H1 (cell line): ENCODE data around the gene NUDT6. TPM values are rescaled to one million over a fixed set of nuclear protein-coding genes. Genes with fewer than 3 reads are reported as not detected.

Source experiments
- CTCF ChIA-PET: fragments of 300-600 bp; sonication (Branson Sonifier 250); formaldehyde crosslinking; loops from one replicate; lab custom pipeline; 2021; ENCODE audit not compliant: partially characterized antibody; lab: Charles Lee
- POLR2A ChIA-PET: fragments of 300-600 bp; sonication (Branson Sonifier 250); formaldehyde crosslinking; loops from one replicate; lab custom pipeline; 2021; ENCODE audit warnings: inconsistent platforms; ENCODE audit not compliant: partially characterized antibody; lab: Charles Lee
- DNase-seq, 2 experiments: peaks; one replicate each; pipeline versions ENCODE4 v3.0.0 to v3.0.0-alpha.2; 2010 to 2022; ENCODE audit warnings: low spot score in 2 of 2, low read depth in 1 of 2, mixed read lengths in 1 of 2
- FAIRE-seq: peaks from 2 replicates; lab custom pipeline; 2011; peaks lifted over from hg19 to GRCh38; lab: Jason Lieb, UNC
- H2AFZ ChIP-seq: 2 replicates; pipeline ENCODE4 v1.8.1; 2012; ENCODE audit warnings: low read length, inconsistent platforms
- H2AK5ac ChIP-seq: 2 replicates; pipeline ENCODE4 v1.6.1; 2013; ENCODE audit warnings: low read depth, low read length
- H2BK120ac ChIP-seq: replicated peaks from 2 replicates; pipeline ENCODE3; 2013; ENCODE audit warnings: low read depth, low read length, inconsistent platforms
- H2BK12ac ChIP-seq: 2 replicates; pipeline ENCODE4 v1.6.1; 2013; ENCODE audit warnings: low read depth, low read length
- H2BK15ac ChIP-seq: 2 replicates; pipeline ENCODE4 v1.6.1; 2013; ENCODE audit warnings: low read length
- H2BK20ac ChIP-seq: 2 replicates; pipeline ENCODE4 v1.6.1; 2013; ENCODE audit warnings: low read length
- H2BK5ac ChIP-seq: 2 replicates; pipeline ENCODE4 v1.6.1; 2013; ENCODE audit warnings: low read depth, low read length
- H3K14ac ChIP-seq: 2 replicates; pipeline ENCODE4 v1.6.1; 2013; ENCODE audit warnings: inconsistent platforms; ENCODE audit not compliant: insufficient read length
- H3K18ac ChIP-seq: 2 replicates; pipeline ENCODE4 v1.6.1; 2013; ENCODE audit warnings: low read length; ENCODE audit errors: extremely low read depth
- H3K23ac ChIP-seq: 2 replicates; pipeline ENCODE4 v1.6.1; 2013; ENCODE audit warnings: inconsistent platforms; ENCODE audit not compliant: insufficient read length
- H3K23me2 ChIP-seq: 2 replicates; pipeline ENCODE4 v1.6.1; 2013; ENCODE audit warnings: low read depth, low read length
- H3K27ac ChIP-seq: 2 replicates; pipeline ENCODE4 v1.6.1; 2011; ENCODE audit warnings: low read depth, low read length, inconsistent platforms
- H3K27me3 ChIP-seq, 4 experiments: replicated peaks in 1 of 4; 1 replicate in 1 of 4; 2 replicates in 3 of 4; pipeline versions ENCODE4 v1.6.1 to v1.8.1; 2011 to 2013; ENCODE audit warnings: low read length in 3 of 4, mild to moderate bottlenecking in 3 of 4, inconsistent platforms in 2 of 4, mixed read lengths in 2 of 4, moderate library complexity in 1 of 4; ENCODE audit not compliant: control insufficient read depth in 3 of 4, insufficient read depth in 3 of 4; ENCODE audit errors: extremely low read depth in 1 of 4
- H3K36me3 ChIP-seq, 4 experiments: 2 replicates each; pipeline versions ENCODE4 v1.6.1 to v1.8.1; 2011 to 2013; ENCODE audit warnings: mild to moderate bottlenecking in 4 of 4, low read length in 3 of 4, moderate library complexity in 2 of 4, control low read depth in 1 of 4, inconsistent platforms in 1 of 4; ENCODE audit not compliant: insufficient read depth in 4 of 4, control insufficient read depth in 2 of 4
- H3K4ac ChIP-seq: replicated peaks from 2 replicates; pipeline ENCODE3; 2013; ENCODE audit warnings: low read length, low read depth, mixed read lengths, inconsistent platforms; ENCODE audit not compliant: insufficient read length
- H3K4me1 ChIP-seq, 4 experiments: replicated peaks in 1 of 4; 1 replicate in 1 of 4; 2 replicates in 3 of 4; pipeline versions ENCODE4 v1.6.1 to v1.8.1; 2011 to 2013; ENCODE audit warnings: low read length in 3 of 4, inconsistent platforms in 2 of 4, mixed read lengths in 1 of 4; ENCODE audit not compliant: insufficient read depth in 4 of 4, control insufficient read depth in 3 of 4
- H3K4me2 ChIP-seq, 2 experiments: 2 replicates each; pipeline versions ENCODE4 v1.6.1 to v1.8.1; 2011 to 2013; ENCODE audit warnings: low read depth in 2 of 2, low read length in 2 of 2, control low read depth in 1 of 2, inconsistent platforms in 1 of 2, mild to moderate bottlenecking in 1 of 2; ENCODE audit not compliant: insufficient read depth in 1 of 2
- H3K4me3 ChIP-seq, 4 experiments: fragments of 200-600, 300-600 bp in 1 of 4; sonication (generic), shearing (Covaris generic), sonication (Bioruptor Twin) in 1 of 4; 2 replicates each; pipeline versions ENCODE4 v1.5.1 to v1.8.1; 2011 to 2016; ENCODE audit warnings: low read length in 4 of 4, low read depth in 3 of 4, control low read depth in 2 of 4, inconsistent platforms in 2 of 4, mild to moderate bottlenecking in 2 of 4, mixed read lengths in 1 of 4, moderate library complexity in 1 of 4; ENCODE audit not compliant: insufficient read depth in 2 of 4; ENCODE audit errors: extremely low read depth in 1 of 4
- H3K56ac ChIP-seq: replicated peaks from 2 replicates; pipeline ENCODE3; 2013; ENCODE audit warnings: low read depth, mild to moderate bottlenecking, mixed read lengths, low read length, inconsistent platforms; ENCODE audit not compliant: insufficient read length
- H3K79me1 ChIP-seq: 2 replicates; pipeline ENCODE4 v1.6.1; 2013; ENCODE audit warnings: low read depth, low read length, control low read depth
- H3K79me2 ChIP-seq, 2 experiments: 2 replicates each; pipeline versions ENCODE4 v1.6.1 to v1.8.1; 2012 to 2013; ENCODE audit warnings: low read length in 2 of 2, mild to moderate bottlenecking in 2 of 2, inconsistent platforms in 1 of 2; ENCODE audit not compliant: insufficient read depth in 2 of 2, control insufficient read depth in 1 of 2
- H3K9ac ChIP-seq, 4 experiments: replicated peaks in 1 of 4; 1 replicate in 1 of 4; 2 replicates in 3 of 4; pipeline versions ENCODE4 v1.6.1 to v1.8.1; 2011 to 2013; ENCODE audit warnings: low read depth in 3 of 4, low read length in 3 of 4, control low read depth in 2 of 4, mild to moderate bottlenecking in 2 of 4, moderate library complexity in 2 of 4, inconsistent platforms in 1 of 4; ENCODE audit errors: extremely low read depth in 1 of 4
- H3K9me3 ChIP-seq, 2 experiments: 2 replicates each; pipeline versions ENCODE4 v1.6.1 to v1.8.1; 2012 to 2013; ENCODE audit warnings: mild to moderate bottlenecking in 2 of 2, moderate library complexity in 2 of 2, control low read depth in 1 of 2, inconsistent platforms in 1 of 2, low read depth in 1 of 2, low read length in 1 of 2, mixed read lengths in 1 of 2; ENCODE audit not compliant: insufficient read depth in 2 of 2
- H4K20me1 ChIP-seq, 2 experiments: replicated peaks in 1 of 2; 2 replicates each; pipeline versions ENCODE3 to v1.8.1; 2011 to 2013; ENCODE audit warnings: inconsistent platforms in 2 of 2, low read length in 2 of 2, mild to moderate bottlenecking in 1 of 2; ENCODE audit not compliant: insufficient read depth in 2 of 2, control insufficient read depth in 1 of 2
- H4K5ac ChIP-seq: 2 replicates; pipeline ENCODE4 v1.6.1; 2013; ENCODE audit warnings: low read length, low read depth, mixed read lengths, inconsistent platforms; ENCODE audit not compliant: insufficient read length
- H4K8ac ChIP-seq: 2 replicates; pipeline ENCODE4 v1.8.0; 2013; ENCODE audit warnings: mild to moderate bottlenecking, moderate library complexity, low read length, inconsistent platforms; ENCODE audit not compliant: insufficient read depth; ENCODE audit errors: extremely low read depth
- H4K91ac ChIP-seq: replicated peaks from 2 replicates; pipeline ENCODE3; 2013; ENCODE audit warnings: low read length, mixed read lengths, inconsistent platforms; ENCODE audit not compliant: insufficient read length
- HDAC6 ChIP-seq: IDR thresholded peaks from one replicate; pipeline ENCODE4 v1.7.1; 2012; ENCODE audit warnings: low read depth, mild to moderate bottlenecking, inconsistent platforms, low read length, moderate library complexity
- MAX ChIP-seq: IDR thresholded peaks from 2 replicates; pipeline ENCODE4 v1.6.1; 2012; ENCODE audit warnings: inconsistent platforms
- RAD21 ChIP-seq, 2 experiments: IDR thresholded peaks in 1 of 2; conservative IDR thresholded peaks in 1 of 2; 2 replicates each; pipeline ENCODE4 v1.6.1; 2011; ENCODE audit warnings: low read depth in 2 of 2, low read length in 2 of 2, improper control_type of control experiment in 1 of 2, inconsistent platforms in 1 of 2, mild to moderate bottlenecking in 1 of 2, moderate library complexity in 1 of 2
- RFX5 ChIP-seq: IDR thresholded peaks from 2 replicates; pipeline ENCODE4 v1.6.1; 2011; ENCODE audit warnings: low read depth, low read length, improper control_type of control experiment, borderline replicate concordance
- SAP30 ChIP-seq: fragments of 300-600 bp; sonication (generic); IDR thresholded peaks from 2 replicates; pipeline ENCODE4 v1.7.1; 2012; ENCODE audit warnings: low read length, moderate library complexity, mild to moderate bottlenecking, inconsistent platforms; ENCODE audit not compliant: insufficient read depth, insufficient replicate concordance
- SP4 ChIP-seq: IDR thresholded peaks from 2 replicates; pipeline ENCODE4 v1.6.1; 2012; ENCODE audit warnings: low read length, inconsistent platforms
- polyA plus RNA-seq, 7 experiments: library from polyadenylated mRNA; depleted of rRNA in 3 of 7; stranded (reverse) in 5 of 7; unstranded in 2 of 7; fragments of >200 nt in 5 of 7; fragments of 200-250 nt in 2 of 7; gene quantifications; 1 replicate in 5 of 7; 2 replicates in 1 of 7; 4 replicates in 1 of 7; pipeline versions ENCODE4 v1.2.1 to v1.2.3, GENCODE V29; 2011 to 2013; ENCODE audit warnings: missing spikeins in 2 of 7, mixed read lengths in 2 of 7
- total RNA-seq: library from RNA; stranded (reverse); fragmentation: NEBNext Ultra II Directional; extraction: Animal tissue kit (Norgen Biotek cat#: 25700); gene quantifications from 2 replicates; pipeline ENCODE4 v1.2.1, GENCODE V29; 2021

Gene NUDT6
- total and polyA plus RNA-seq, 2 of the 8 experiments (the other 6 are each of a cell fraction or from before 2014, with no cell fraction given), result 5.0 to 12.4 TPM

- H2BK20ac ChIP-seq, result no peak overlapping the region
- no peak overlapping the region for H3K23ac ChIP-seq
- no peak overlapping the region for H2BK5ac ChIP-seq
- no peak overlapping the region for H3K56ac ChIP-seq
- no peak for TF ChIP-seq SAP30
- no peak for TF ChIP-seq SP4
- TF ChIP-seq HDAC6, result no peak
- TF ChIP-seq RFX5, result no peak
- no peak for TF ChIP-seq MAX
- no peak for TF ChIP-seq RAD21 (IDR thresholded peaks at IDR 0.05 in 1 of 2, conservative IDR thresholded peaks at IDR 0.05 in 1 of 2; ENCODE audit: low read depth in 2 of 2, low read length in 2 of 2)
- TF ChIP-seq, all 59 proteins: peak for 0
- H2AK5ac ChIP-seq, result no peak overlapping the region
- H3K27me3 ChIP-seq, result no peaks in the 10 kb centered on the region
- peaks cover 9 to 35% (median 27%) of the 10 kb centered on the region in 4 experiments for H3K4me1 ChIP-seq
- DNase-seq, result no peak
- no peak overlapping the region for H3K4me3 ChIP-seq
- no peak overlapping the region for H3K18ac ChIP-seq
- H3K27ac ChIP-seq, result no peak overlapping the region
- no peak overlapping the region for H2BK12ac ChIP-seq
- H3K4ac ChIP-seq, result no peak overlapping the region
- ChIA-PET POLR2A (interaction anchor here (0.7 to 19.7 kb wide), 7 partner anchors 9 to 93 kb away, joined by 3 to 278 read pairs (median 7); partner anchors contain the start of gene FGF2), CTCF (interaction anchor here (0.6 to 2.4 kb wide), 5 partner anchors 10 to 950 kb away, joined by 3 to 13 read pairs (median 4); no protein-coding TSS in a partner anchor)
- H3K14ac ChIP-seq, result no peak overlapping the region
- H3K36me3 ChIP-seq, result peaks cover 0 to 38% (median 10%) of the 10 kb centered on the region in 4 experiments; a peak in 5 of 8 replicates
- H3K79me1 ChIP-seq, result peaks cover 17% of the 10 kb centered on the region
- H2BK120ac ChIP-seq, result no peak overlapping the region
- no peaks in the 10 kb centered on the region for H3K9me3 ChIP-seq
- FAIRE-seq, result no peak
- no peak overlapping the region for H4K91ac ChIP-seq
- no peak overlapping the region for H2AFZ ChIP-seq
- no peak overlapping the region for H3K9ac ChIP-seq
- H3K23me2 ChIP-seq, result no peaks in the 10 kb centered on the region
- H3K4me2 ChIP-seq, result no peak overlapping the region
- H3K79me2 ChIP-seq, result peaks cover 47 to 99% of the 10 kb centered on the region in 2 experiments
- no peak overlapping the region for H4K5ac ChIP-seq
- H4K8ac ChIP-seq, result no peak overlapping the region
- peaks cover 36 to 41% of the 10 kb centered on the region in 2 experiments for H4K20me1 ChIP-seq
- no peak overlapping the region for H2BK15ac ChIP-seq
These were observed 70.8 kb downstream of the NUDT6 start for GRCh38 chr4:122851568-122851967.
